SKM-1 (cell line): ENCODE measurements around the gene LEUTX.
"Not testable (repeated sequence)": the region's sequence is repeated elsewhere in the genome, so short reads cannot be mapped to it uniquely, and the experiment has no call there.

Experiments used
- DNase-seq: peaks from one replicate; lab custom pipeline; 2025; ENCODE audit not compliant: unreplicated experiment; lab: John Stamatoyannopoulos, UW

LEUTX gene

GRCh38 chr19:39778763-39779162 lies at the start of gene LEUTX:
Gene LEUTX, plus strand, starts transcription at chr19:39778854. Its CDS starts 67 bp downstream, at chr19:39778921.
- no peak for DNase-seq

DNA sequence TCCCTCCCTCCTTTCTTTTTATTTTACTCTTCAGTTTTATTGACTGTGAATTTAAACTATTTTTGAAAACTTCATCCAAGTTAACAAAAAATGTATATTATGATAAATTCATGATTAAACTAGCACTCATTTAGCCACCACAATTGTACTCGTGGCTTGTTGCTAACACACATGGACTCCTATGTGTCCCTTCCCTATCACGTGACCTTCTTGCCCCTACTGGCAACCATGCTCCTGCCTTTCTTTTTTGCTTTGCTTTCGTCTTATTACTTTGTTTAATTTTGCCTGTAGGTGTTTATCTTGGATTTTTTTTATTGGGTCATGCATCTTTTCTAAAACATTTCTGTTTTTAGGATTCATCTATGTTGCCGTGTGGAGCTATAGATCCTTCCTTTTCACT lies 49.1 kb upstream of the LEUTX start:
- no peak for DNase-seq

GRCh38 chr19:39731685-39732084 lies 47.0 kb upstream of the LEUTX start:
- DNase-seq: no peak

DNA sequence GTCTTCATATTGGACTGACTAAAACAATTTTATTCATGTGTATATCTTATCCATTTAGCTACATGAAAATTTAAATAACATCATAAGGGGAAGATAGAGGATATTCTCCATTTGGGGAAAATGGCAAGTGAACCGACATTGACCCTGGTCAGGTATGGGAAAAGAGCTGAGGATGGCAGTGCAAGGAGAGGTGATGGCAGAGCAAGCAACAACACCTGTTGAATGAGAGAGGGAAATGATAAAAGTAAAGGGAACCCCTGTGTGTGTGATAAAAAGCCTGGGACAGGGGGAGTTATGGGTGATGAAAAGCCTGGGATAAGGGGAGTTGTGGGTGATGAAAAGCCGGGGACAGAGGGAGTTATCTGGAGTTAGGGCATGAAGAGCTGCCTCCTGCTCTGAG lies 44.8 kb upstream of the LEUTX start:
- DNase-seq: no peak

- no peak for DNase-seq
Observed at GRCh38 chr19:39735688-39736087, 43.0 kb upstream of the LEUTX start.

DNA sequence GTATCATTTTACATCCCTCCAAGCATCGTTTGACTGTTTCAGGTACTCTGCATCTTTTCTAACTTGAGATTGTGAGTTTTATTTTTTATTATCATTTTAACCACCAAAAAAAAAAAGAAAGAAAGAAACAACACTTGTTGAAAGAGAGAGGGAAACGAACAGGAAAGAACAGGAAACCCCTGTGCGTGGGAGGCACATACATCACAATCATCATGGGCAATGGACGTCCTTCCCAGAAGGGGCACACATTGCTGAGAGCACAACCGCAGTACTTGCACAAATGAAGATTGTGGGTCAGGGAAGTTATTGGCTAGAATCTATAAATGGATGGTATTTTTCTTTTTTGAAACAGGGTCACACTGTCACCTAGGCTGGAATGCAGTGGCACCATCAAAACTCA lies 42.6 kb upstream of the LEUTX start:
- DNase-seq: no peak

GRCh38 chr19:39737351-39737750 lies 41.3 kb upstream of the LEUTX start:
- no peak for DNase-seq

- DNase-seq: no peak
Observed at GRCh38 chr19:39737891-39738290, 40.8 kb upstream of the LEUTX start, which contains the start of gene CLC. Gene CLC, minus strand, starts transcription at chr19:39738029. Its CDS starts 77 bp downstream, at chr19:39737952.

DNA sequence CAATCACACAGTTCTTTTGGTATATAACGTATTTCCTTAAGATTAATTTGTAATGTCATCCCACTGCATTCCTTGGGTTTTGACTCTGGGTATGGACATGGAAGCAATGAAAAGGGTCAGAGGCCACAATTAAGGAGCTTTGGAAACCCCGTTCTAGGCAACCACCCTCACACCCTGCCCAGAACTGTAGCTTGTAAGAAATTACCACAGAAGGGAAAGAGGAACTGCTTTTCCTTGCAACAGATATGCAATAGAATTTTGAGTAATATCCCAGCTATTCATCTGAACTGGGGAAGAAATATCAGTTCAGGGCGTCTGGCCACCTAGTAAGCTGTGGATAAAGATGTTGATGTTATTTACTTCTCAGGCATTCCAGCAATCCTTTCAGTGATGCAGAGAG lies 39.8 kb upstream of the LEUTX start:
- peak; percentile 68 for DNase-seq

GRCh38 chr19:39740395-39740794 lies 38.3 kb upstream of the LEUTX start:
- no peak for DNase-seq

DNA sequence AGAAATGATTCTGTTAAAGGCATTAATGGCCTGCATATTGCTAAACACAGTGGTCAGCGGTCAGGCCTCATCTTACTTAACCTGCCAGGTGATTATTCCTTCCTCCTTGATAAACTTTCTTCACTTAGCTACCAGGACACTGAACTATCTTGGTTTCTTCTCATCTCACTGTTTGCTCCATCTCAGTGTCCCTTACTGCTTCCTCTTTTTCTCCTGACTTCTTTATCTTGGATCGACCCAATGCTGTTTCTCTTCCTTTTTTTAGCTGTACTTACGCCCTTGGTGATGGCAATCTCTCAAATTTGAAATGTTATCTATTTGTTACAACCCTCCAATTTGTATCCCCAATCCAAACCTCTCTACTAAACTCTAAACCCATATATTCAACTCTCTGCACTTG lies 33.0 kb upstream of the LEUTX start:
- peak; percentile 91 for DNase-seq

- DNase-seq: no peak
Observed at GRCh38 chr19:39746836-39747529, 31.7 kb upstream of the LEUTX start.

- DNase-seq: peak; percentile 67
Observed at GRCh38 chr19:39749981-39750380, 28.7 kb upstream of the LEUTX start.

DNA sequence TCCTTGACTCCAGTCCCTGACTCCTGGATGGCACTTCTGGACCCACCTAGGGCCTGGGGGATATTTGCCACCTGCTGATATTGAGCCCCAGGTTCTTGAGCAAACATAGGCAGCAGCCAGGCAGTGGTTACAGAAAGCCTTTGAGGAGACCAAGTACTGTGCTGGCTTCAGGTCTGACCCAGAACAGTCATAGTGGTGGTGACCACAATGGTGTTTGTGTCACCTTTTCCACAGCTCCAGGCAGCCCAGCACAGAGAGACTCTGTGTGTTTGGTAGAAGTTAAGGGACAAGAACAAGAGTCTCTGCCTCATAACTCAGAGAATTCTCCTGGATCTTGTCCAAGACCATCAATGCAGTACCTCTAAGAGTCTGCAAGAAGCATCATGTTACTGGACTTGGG lies 26.3 kb upstream of the LEUTX start:
- DNase-seq: no peak

DNA sequence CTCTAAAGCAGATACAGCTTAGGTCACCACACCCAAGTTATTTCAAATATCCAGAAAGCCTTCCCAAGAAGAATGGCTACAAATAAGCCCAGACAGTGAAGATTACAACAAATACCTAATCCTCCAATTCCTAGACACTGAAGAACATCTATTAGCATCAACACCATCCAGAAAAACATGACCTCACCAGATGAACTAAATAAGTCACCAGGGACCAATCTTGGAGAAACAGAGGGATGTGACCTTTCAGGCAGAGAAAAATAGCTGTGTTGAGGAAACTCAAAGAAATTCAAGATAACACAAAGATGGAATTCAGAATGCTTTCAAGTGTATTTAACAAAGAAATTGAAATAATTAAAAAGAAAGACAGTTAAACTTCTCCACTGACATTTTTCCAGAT lies 25.9 kb upstream of the LEUTX start:
- no peak for DNase-seq

GRCh38 chr19:39754544-39754943 lies 24.1 kb upstream of the LEUTX start:
- DNase-seq: no peak

GRCh38 chr19:39754971-39755370 lies 23.7 kb upstream of the LEUTX start:
- peak; percentile 84 for DNase-seq

DNA sequence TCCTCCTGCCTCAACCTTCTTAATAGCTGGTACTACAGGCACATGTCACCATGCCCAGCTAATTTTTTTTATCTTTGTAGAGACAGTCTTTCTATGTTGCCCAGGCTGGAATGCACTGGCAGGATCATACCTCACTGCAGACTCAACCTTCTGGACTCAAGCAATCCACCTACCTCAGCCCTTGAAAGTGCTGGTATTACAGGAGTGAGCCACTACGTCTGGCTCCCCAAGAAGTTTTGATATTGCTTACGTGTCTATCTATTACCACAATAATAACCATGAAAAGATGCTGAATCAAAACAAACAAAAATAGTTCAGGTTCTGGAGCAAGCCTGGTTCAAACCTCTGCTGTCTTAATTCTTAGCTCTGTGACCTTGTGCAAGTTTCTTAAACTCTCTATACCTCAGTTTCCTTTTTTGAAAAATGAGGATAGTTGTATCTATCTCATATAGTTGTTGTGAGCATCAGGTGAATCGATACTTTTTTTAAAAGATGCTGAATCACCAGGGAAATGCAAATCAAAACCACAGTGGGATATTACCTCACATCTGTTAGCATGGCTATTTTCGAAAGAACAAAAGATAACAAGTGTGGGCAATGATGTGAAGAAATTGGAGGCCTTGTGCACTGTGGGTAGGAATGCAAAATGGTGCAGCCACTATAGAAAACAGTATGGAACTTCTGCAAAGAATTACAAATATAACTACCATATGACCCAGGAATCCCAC lies 19.0 kb upstream of the LEUTX start:
- DNase-seq: no peak

DNA sequence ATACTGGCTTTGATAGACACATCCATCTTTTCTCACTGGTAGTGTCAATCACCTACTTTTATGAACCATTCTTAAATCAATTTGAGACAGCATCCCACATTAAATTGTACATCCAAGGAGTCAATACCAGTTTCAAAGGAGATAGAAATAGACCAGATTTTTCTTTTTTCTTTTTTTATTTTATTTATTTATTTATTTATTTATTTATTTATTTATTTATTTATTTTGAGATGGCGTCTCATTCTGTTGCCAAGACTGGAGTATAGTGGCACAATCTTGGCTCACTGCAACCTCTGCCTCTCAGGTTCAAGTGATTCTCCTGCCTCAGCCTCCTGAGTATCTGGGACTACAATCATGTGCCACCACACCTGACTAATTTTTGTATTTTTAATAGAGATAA lies 16.8 kb upstream of the LEUTX start:
- DNase-seq: not testable (repeated sequence)

- DNase-seq: peak; percentile 16
Observed at GRCh38 chr19:39765091-39766076, 13.3 kb upstream of the LEUTX start.

GRCh38 chr19:39768334-39768733 lies 10.3 kb upstream of the LEUTX start:
- no peak for DNase-seq
